HCT116 (cell line): Measurements from ENCODE around the gene LDB2. TPM values are rescaled to one million over a fixed set of nuclear protein-coding genes. Genes with fewer than 3 reads are reported as not detected.

ENCODE experiments used
- ATAC-seq: fragments of 200-7000 bp; cut with Tn5 transposase; 2 replicates; pipeline ENCODE4 v1.9.1; 2020; ENCODE audit warnings: mild to moderate bottlenecking, moderate library complexity
- BruUV-seq: library from RNA; stranded (reverse); fragments of 400-500 nt; replicated peaks from 2 replicates; lab custom pipeline; 2021; lab: Mats Ljungman, UMichigan
- CTCF ChIA-PET: fragments of 300-600 bp; sonication (Branson Sonifier 250); formaldehyde crosslinking; loops from one replicate; lab custom pipeline; 2021; ENCODE audit warnings: antibody characterized with exemption; lab: Charles Lee
- POLR2A ChIA-PET: fragments of 300-600, 350-600 bp; sonication (Branson Sonifier 250); formaldehyde crosslinking; loops from one replicate; lab custom pipeline; 2021; ENCODE audit warnings: antibody characterized with exemption; lab: Charles Lee
- RAD21 ChIA-PET, 2 experiments: fragments of 300-600 bp; sonication (Branson Sonifier 250); formaldehyde crosslinking; loops; one replicate each; lab custom pipeline; 2023; ENCODE audit warnings: low total read pairs in 2 of 2; ENCODE audit not compliant: uncharacterized antibody in 2 of 2, unreplicated experiment in 2 of 2, low non-redundant PET in 1 of 2; lab: Charles Lee
- DNase-seq: peaks from one replicate; pipeline ENCODE4 v3.0.0-alpha.2; 2010; ENCODE audit warnings: low read depth, low spot score
- H2AFZ ChIP-seq: fragments of 200-600 bp; shearing (Covaris generic), sonication (generic); 2 replicates; pipeline ENCODE4 v1.6.1; 2017; ENCODE audit warnings: low read depth, mixed run types, mixed read lengths, antibody characterized with exemption, low read length; ENCODE audit not compliant: poor library complexity, severe bottlenecking
- H3K27ac ChIP-seq: 2 replicates; pipeline ENCODE4 v1.5.1; 2012; ENCODE audit warnings: low read depth, low read length
- H3K27me3 ChIP-seq: fragments of 200-600 bp; sonication (generic); 2 replicates; pipeline ENCODE4 v1.6.1; 2016; ENCODE audit warnings: mixed run types, low read length, mixed read lengths; ENCODE audit not compliant: insufficient read depth
- H3K36me3 ChIP-seq, 2 experiments: fragments of 200-500 bp in 1 of 2; fragments of 200-600 bp in 1 of 2; sonication (Bioruptor generic) in 1 of 2; sonication (generic) in 1 of 2; 2 replicates each; pipeline versions ENCODE4 v1.5.1 to v1.6.1; 2014 to 2016; ENCODE audit warnings: low read length in 2 of 2, inconsistent platforms in 1 of 2, mixed read lengths in 1 of 2, mixed run types in 1 of 2; ENCODE audit not compliant: insufficient read depth in 2 of 2, control insufficient read depth in 1 of 2
- H3K4me1 ChIP-seq, 2 experiments: fragments of 200-600 bp in 1 of 2; sonication (generic) in 1 of 2; 2 replicates each; pipeline versions ENCODE4 v1.5.1 to v1.6.1; 2012 to 2017; ENCODE audit warnings: low read length in 2 of 2, inconsistent platforms in 1 of 2, mild to moderate bottlenecking in 1 of 2, mixed read lengths in 1 of 2, mixed run types in 1 of 2, moderate library complexity in 1 of 2; ENCODE audit not compliant: insufficient read depth in 2 of 2, control insufficient read depth in 1 of 2
- H3K4me2 ChIP-seq: fragments of 200-600 bp; sonication (generic); 2 replicates; pipeline ENCODE4 v1.6.1; 2017; ENCODE audit warnings: mixed run types, low read length, mixed read lengths
- H3K4me3 ChIP-seq, 2 experiments: fragments of 200-600 bp in 1 of 2; sonication (generic) in 1 of 2; replicated peaks in 1 of 2; 2 replicates each; pipeline ENCODE4 v1.5.1; 2011 to 2016; ENCODE audit warnings: low read length in 2 of 2, control low read depth in 1 of 2, low read depth in 1 of 2, mild to moderate bottlenecking in 1 of 2, mixed read lengths in 1 of 2, mixed run types in 1 of 2
- H3K79me2 ChIP-seq: fragments of 200-600 bp; sonication (generic); 2 replicates; pipeline ENCODE4 v1.6.1; 2017; ENCODE audit warnings: mild to moderate bottlenecking, mixed run types, low read length, moderate library complexity, mixed read lengths; ENCODE audit not compliant: insufficient read depth
- H3K9ac ChIP-seq: fragments of 200-600 bp; sonication (generic); 2 replicates; pipeline ENCODE4 v1.6.1; 2016; ENCODE audit warnings: low read length, mixed read lengths
- H3K9me2 ChIP-seq: fragments of 200-600 bp; sonication (generic), shearing (Covaris generic); 2 replicates; pipeline ENCODE4 v1.6.1; 2017; ENCODE audit warnings: mixed run types, mild to moderate bottlenecking, moderate library complexity; ENCODE audit not compliant: insufficient read depth
- H3K9me3 ChIP-seq, 2 experiments: fragments of 200-500 bp in 1 of 2; fragments of 200-600 bp in 1 of 2; sonication (Bioruptor generic) in 1 of 2; sonication (generic) in 1 of 2; 2 replicates each; pipeline ENCODE4 v1.6.1; 2014 to 2017; ENCODE audit warnings: low read length in 2 of 2, mixed read lengths in 2 of 2, inconsistent platforms in 1 of 2, low read depth in 1 of 2, mild to moderate bottlenecking in 1 of 2, mixed run types in 1 of 2, moderate library complexity in 1 of 2; ENCODE audit not compliant: control insufficient read depth in 1 of 2, insufficient read depth in 1 of 2
- H4K20me1 ChIP-seq: fragments of 200-600 bp; sonication (generic), shearing (Covaris generic); 2 replicates; pipeline ENCODE4 v1.6.1; 2017; ENCODE audit warnings: mixed run types, mild to moderate bottlenecking, moderate library complexity; ENCODE audit not compliant: insufficient read depth
- EZH2 ChIP-seq: fragments of 200-600 bp; sonication (generic); IDR thresholded peaks from 2 replicates; pipeline ENCODE4 v1.6.1; 2017; ENCODE audit warnings: antibody characterized with exemption, mixed run types
- EZH2phosphoT487 ChIP-seq: fragments of 200-600 bp; IDR thresholded peaks from 2 replicates; pipeline ENCODE4 v1.6.1; 2018; ENCODE audit warnings: antibody characterized with exemption, borderline replicate concordance
- JUND ChIP-seq: IDR thresholded peaks from 2 replicates; pipeline ENCODE4 v1.6.1; 2012
- POLR2AphosphoS5 ChIP-seq: IDR thresholded peaks from 2 replicates; pipeline ENCODE4 v1.6.1; 2011; ENCODE audit warnings: mild to moderate bottlenecking, low read depth, low read length, moderate library complexity
- RAD21 ChIP-seq: IDR thresholded peaks from 2 replicates; pipeline ENCODE4 v1.6.1; 2012; ENCODE audit warnings: low read depth, mild to moderate bottlenecking
- SP1 ChIP-seq: IDR thresholded peaks from 2 replicates; pipeline ENCODE4 v1.6.1; 2012; ENCODE audit warnings: low read depth
- TCF7L2 ChIP-seq: IDR thresholded peaks from 2 replicates; pipeline ENCODE4 v1.7.0; 2011; ENCODE audit warnings: borderline replicate concordance, inconsistent platforms; ENCODE audit not compliant: insufficient read depth, insufficient read length; ENCODE audit errors: extremely low read depth
- YY1 ChIP-seq: IDR thresholded peaks from 2 replicates; pipeline ENCODE4 v1.6.1; 2011; ENCODE audit warnings: low read length, low read depth, moderate library complexity, mild to moderate bottlenecking; ENCODE audit not compliant: insufficient replicate concordance; ENCODE audit errors: extremely low read depth
- ZBTB33 ChIP-seq: IDR thresholded peaks from 2 replicates; pipeline ENCODE4 v1.6.1; 2011; ENCODE audit warnings: mild to moderate bottlenecking, low read length, moderate library complexity; ENCODE audit not compliant: insufficient replicate concordance; ENCODE audit errors: extremely low read depth
- intact Hi-C: fragments of 100-400 bp; cut with micrococcal nuclease; formaldehyde crosslinking; loops from 2 replicates; pipeline ENCODE4 v1.10.0; 2022
- total RNA-seq: library from RNA; stranded (reverse); gene quantifications from one replicate; pipeline ENCODE4 v1.2.1, GENCODE V29; 2021; ENCODE audit not compliant: unreplicated experiment
- TF ChIP-seq, protein P1 (sequence below), 3 experiments: fragments of 200-600 bp in 1 of 3; sonication (generic) in 1 of 3; IDR thresholded peaks in 2 of 3; conservative IDR thresholded peaks in 1 of 3; 2 replicates each; pipeline ENCODE4 v1.5.1; 2012 to 2017; ENCODE audit warnings: low read depth in 2 of 3, low read length in 2 of 3, antibody characterized with exemption in 1 of 3, borderline replicate concordance in 1 of 3, control low read depth in 1 of 3, mild to moderate bottlenecking in 1 of 3, mixed read lengths in 1 of 3, mixed run types in 1 of 3, moderate library complexity in 1 of 3; ENCODE audit not compliant: insufficient read depth in 1 of 3

LDB2 gene
- total RNA-seq, 1 experiment from 2014 or later: 0.12 TPM

DNA sequence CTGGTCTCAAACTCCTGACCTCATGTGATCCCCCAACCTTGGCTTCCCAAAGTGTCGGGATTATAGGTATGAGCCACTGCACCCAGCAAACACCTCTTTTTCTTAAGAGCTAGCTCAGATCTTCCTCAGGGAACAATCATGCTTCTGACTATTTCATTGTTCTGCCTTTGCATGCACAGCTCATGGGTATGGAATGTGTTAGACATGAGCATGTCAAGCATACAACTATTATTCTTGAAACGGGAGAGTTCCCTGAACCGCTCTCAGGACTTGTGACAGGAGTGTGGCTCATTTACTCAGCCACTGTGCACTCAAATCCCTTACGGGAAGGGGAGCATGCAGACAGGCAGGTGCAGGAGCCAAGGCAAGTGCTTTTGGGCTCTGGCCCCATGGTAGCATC is 440.5 kb downstream of the LDB2 start:
- BruUV-seq: no TSS peak
- no peak overlapping the region for H3K9ac ChIP-seq
- no peaks in the 10 kb centered on the region for H3K4me1 ChIP-seq
- no peak overlapping the region for H3K27ac ChIP-seq
- H3K79me2 ChIP-seq: no peaks in the 10 kb centered on the region
- no peak overlapping the region for H3K4me2 ChIP-seq
- intact Hi-C loops: no loop called here
- H3K9me3 ChIP-seq: no peaks in the 10 kb centered on the region
- DNase-seq: no peak
- TF ChIP-seq YY1 (no peak), JUND (no peak), SP1 (no peak), EZH2phosphoT487 (no peak), RAD21 (no peak), EZH2 (no peak), POLR2AphosphoS5 (no peak), ZBTB33 (no peak), TCF7L2 (no peak)
- TF ChIP-seq, protein P1, sequence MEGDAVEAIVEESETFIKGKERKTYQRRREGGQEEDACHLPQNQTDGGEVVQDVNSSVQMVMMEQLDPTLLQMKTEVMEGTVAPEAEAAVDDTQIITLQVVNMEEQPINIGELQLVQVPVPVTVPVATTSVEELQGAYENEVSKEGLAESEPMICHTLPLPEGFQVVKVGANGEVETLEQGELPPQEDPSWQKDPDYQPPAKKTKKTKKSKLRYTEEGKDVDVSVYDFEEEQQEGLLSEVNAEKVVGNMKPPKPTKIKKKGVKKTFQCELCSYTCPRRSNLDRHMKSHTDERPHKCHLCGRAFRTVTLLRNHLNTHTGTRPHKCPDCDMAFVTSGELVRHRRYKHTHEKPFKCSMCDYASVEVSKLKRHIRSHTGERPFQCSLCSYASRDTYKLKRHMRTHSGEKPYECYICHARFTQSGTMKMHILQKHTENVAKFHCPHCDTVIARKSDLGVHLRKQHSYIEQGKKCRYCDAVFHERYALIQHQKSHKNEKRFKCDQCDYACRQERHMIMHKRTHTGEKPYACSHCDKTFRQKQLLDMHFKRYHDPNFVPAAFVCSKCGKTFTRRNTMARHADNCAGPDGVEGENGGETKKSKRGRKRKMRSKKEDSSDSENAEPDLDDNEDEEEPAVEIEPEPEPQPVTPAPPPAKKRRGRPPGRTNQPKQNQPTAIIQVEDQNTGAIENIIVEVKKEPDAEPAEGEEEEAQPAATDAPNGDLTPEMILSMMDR (IDR thresholded peaks at IDR 0.05 in 2 of 3, conservative IDR thresholded peaks at IDR 0.05 in 1 of 3; ENCODE audit: borderline replicate concordance in 1 of 3, insufficient read depth in 1 of 3, low read depth in 2 of 3, low read length in 2 of 3): no peak
- TF ChIP-seq, all 23 proteins: peak for 0
- no peak overlapping the region for H2AFZ ChIP-seq
- ATAC-seq: no peak
- H3K9me2 ChIP-seq: no peaks in the 10 kb centered on the region
- ChIA-PET RAD21 (no interaction called here), POLR2A (no interaction called here), CTCF (no interaction called here)
- peaks cover 12% of the 10 kb centered on the region for H3K27me3 ChIP-seq
- no peak overlapping the region for H3K4me3 ChIP-seq
- H3K36me3 ChIP-seq: no peaks in the 10 kb centered on the region
- H4K20me1 ChIP-seq: no peaks in the 10 kb centered on the region
